Peyer's patch (tissue), 4 donors: Measurements from ENCODE around the gene TECTA. TPM values are rescaled to one million over a fixed set of nuclear protein-coding genes. Genes with fewer than 3 reads are reported as not detected.

Experiments used
- DNase-seq, 3 donors: peaks; one replicate each; pipeline ENCODE4 v3.0.0-alpha.2; 2017 to 2019
- H3K27ac ChIP-seq, 4 donors: fragments of 200-600 bp; sonication (generic); one replicate each; pipeline ENCODE4 v1.5.1; 2016 to 2019
- H3K27me3 ChIP-seq, 2 donors: fragments of 200-600 bp; sonication (generic); one replicate each; pipeline ENCODE4 v1.5.1; 2019
- H3K36me3 ChIP-seq, 3 donors: fragments of 200-600 bp; sonication (generic); one replicate each; pipeline ENCODE4 v1.5.1; 2016 to 2019
- H3K4me1 ChIP-seq, 4 donors: fragments of 200-600 bp; sonication (generic); one replicate each; pipeline ENCODE4 v1.5.1; 2016 to 2019
- H3K4me3 ChIP-seq, 4 donors: fragments of 200-600 bp; sonication (generic); 1 replicate in 3 of 4; 2 replicates in 1 of 4; pipeline ENCODE4 v1.5.1; 2016 to 2019; ENCODE audit warnings: mild to moderate bottlenecking in 1 of 4
- H3K9me3 ChIP-seq, 4 donors: fragments of 200-600 bp; sonication (generic); one replicate each; pipeline ENCODE4 v1.5.1; 2016 to 2019; ENCODE audit warnings: mild to moderate bottlenecking in 1 of 4
- CTCF ChIP-seq, 6 experiments: fragments of 450-650 bp in 4 of 6; fragments of 200-600 bp in 2 of 6; sonication (generic) in 1 of 6; IDR thresholded peaks; one replicate each; pipeline ENCODE4 v1.5.1; 2017 to 2019; ENCODE audit warnings: antibody characterized with exemption in 6 of 6, mild to moderate bottlenecking in 3 of 6, moderate library complexity in 1 of 6
- POLR2A ChIP-seq, 2 donors: fragments of 450-650 bp; IDR thresholded peaks; one replicate each; pipeline ENCODE4 v1.5.1; 2017; ENCODE audit warnings: antibody characterized with exemption in 2 of 2, mild to moderate bottlenecking in 2 of 2, moderate library complexity in 2 of 2
- total RNA-seq, 4 donors: library from RNA; depleted of rRNA; stranded (reverse); fragments of >200 nt; gene quantifications; one replicate each; pipeline ENCODE4 v1.1.0, GENCODE V29; 2016

Gene TECTA
- total RNA-seq, 4 donors from 2014 or later, result 0.19 to 6.6 (median 0.67) TPM; not detected in 1

GRCh38 chr11:121151207-121151688, 50.2 kb downstream of the TECTA start:
- no peaks in the 10 kb centered on the region for H3K27me3 ChIP-seq
- H3K4me3 ChIP-seq, result no peak overlapping the region
- H3K36me3 ChIP-seq, result no peaks in the 10 kb centered on the region
- no peaks in the 10 kb centered on the region for H3K4me1 ChIP-seq
- no peak for DNase-seq
- no peak overlapping the region for H3K27ac ChIP-seq
- no peak for TF ChIP-seq CTCF (IDR thresholded peaks at IDR 0.05)
- TF ChIP-seq POLR2A (IDR thresholded peaks at IDR 0.05), result no peak
- H3K9me3 ChIP-seq, result no peaks in the 10 kb centered on the region

GRCh38 chr11:121152764-121153163, 51.7 kb downstream of the TECTA start:
- no peak for TF ChIP-seq POLR2A (IDR thresholded peaks at IDR 0.05)
- no peak for TF ChIP-seq CTCF (IDR thresholded peaks at IDR 0.05)
- no peaks in the 10 kb centered on the region for H3K9me3 ChIP-seq
- no peaks in the 10 kb centered on the region for H3K4me1 ChIP-seq
- no peaks in the 10 kb centered on the region for H3K36me3 ChIP-seq
- H3K27me3 ChIP-seq, result no peaks in the 10 kb centered on the region
- H3K4me3 ChIP-seq, result no peak overlapping the region
- no peak overlapping the region for H3K27ac ChIP-seq
- no peak for DNase-seq

- no peak overlapping the region for H3K27ac ChIP-seq
- H3K36me3 ChIP-seq, result no peaks in the 10 kb centered on the region
- H3K27me3 ChIP-seq, result no peaks in the 10 kb centered on the region
- no peaks in the 10 kb centered on the region for H3K4me1 ChIP-seq
- H3K4me3 ChIP-seq, result no peak overlapping the region
- TF ChIP-seq CTCF (IDR thresholded peaks at IDR 0.05), result no peak
- no peak for TF ChIP-seq POLR2A (IDR thresholded peaks at IDR 0.05)
- DNase-seq, result no peak
- no peaks in the 10 kb centered on the region for H3K9me3 ChIP-seq
Measured at GRCh38 chr11:121153472-121153871, 52.4 kb downstream of the TECTA start.

GRCh38 chr11:121154486-121155314, 53.7 kb downstream of the TECTA start:
- Histone ChIP-seq H3K27me3 (no peaks in the 10 kb centered on the region), H3K4me1 (no peaks in the 10 kb centered on the region), H3K9me3 (no peaks in the 10 kb centered on the region), H3K36me3 (no peaks in the 10 kb centered on the region), H3K4me3 (no peak overlapping the region), H3K27ac (no peak overlapping the region)
- DNase-seq, result no peak
- no peak for TF ChIP-seq CTCF (IDR thresholded peaks at IDR 0.05)
- no peak for TF ChIP-seq POLR2A (IDR thresholded peaks at IDR 0.05)

- Histone ChIP-seq H3K4me1 (no peaks in the 10 kb centered on the region), H3K36me3 (no peaks in the 10 kb centered on the region), H3K9me3 (no peaks in the 10 kb centered on the region), H3K27me3 (no peaks in the 10 kb centered on the region), H3K4me3 (no peak overlapping the region), H3K27ac (no peak overlapping the region)
- TF ChIP-seq CTCF (IDR thresholded peaks at IDR 0.05) (no peak), POLR2A (IDR thresholded peaks at IDR 0.05) (no peak)
- DNase-seq, result no peak
Measured at GRCh38 chr11:121157756-121158155, 56.7 kb downstream of the TECTA start.
